Epidermal melanocyte (primary cell): Measurements from ENCODE around the gene CCP110.
"Not testable (repeated sequence)": the region's sequence is repeated elsewhere in the genome, so short reads cannot be mapped to it uniquely, and the experiment has no call there.

ENCODE experiments used
- DNase-seq: peaks from one replicate; pipeline ENCODE4 v3.0.0; 2011; ENCODE audit warnings: low spot score; ENCODE audit not compliant: insufficient read length

CCP110 gene

DNA sequence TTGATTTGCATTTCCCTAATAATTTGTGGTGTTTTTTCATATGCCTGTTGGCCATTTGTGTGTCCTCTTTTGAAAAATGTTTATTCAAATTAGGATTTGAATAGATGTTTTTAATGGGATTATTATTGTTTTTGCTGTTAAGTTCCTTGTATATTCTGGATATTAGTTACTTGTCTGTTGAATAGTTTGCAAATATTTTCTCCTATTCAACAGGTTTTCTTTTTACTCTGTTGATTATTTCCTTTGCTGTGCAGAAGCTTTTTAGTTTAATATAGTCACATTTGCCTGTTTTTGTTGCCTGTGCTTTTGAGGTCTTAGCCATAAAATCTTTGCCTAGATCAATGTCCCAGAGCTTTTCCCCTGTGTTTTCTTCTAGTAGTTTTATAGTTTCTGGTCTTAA is 11.4 kb upstream of the CCP110 start:
- no peak for DNase-seq

DNA sequence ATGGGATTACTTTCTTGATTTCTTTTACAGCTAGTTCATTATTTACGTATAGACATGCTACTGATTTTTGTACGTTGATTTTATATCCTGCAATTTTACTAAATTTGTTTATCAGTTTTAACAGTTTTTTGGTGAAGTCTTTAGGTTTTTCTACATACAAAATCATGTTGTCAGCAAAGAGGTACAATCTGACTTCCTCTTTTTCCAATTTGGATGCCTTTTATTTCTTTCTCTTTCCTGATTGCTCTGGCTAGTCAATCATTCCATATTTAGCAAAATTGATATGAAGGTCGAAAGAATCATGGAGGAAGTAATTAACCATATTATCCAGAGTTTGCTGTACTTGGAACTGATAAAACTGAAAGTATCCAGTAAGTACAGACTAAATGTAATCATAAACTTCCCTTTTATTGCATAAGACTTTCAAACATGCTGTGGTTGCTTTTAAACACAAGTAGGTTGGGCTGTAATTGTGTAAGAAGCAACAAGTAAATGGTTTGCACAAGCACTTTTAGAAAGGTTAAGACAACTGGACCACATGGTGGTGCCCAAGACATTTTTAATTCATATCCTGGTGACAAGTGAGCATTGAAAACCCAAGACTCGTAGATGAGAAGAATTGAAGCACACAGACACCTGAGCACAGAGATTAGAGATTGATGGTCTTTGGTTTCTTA is 10.2 kb upstream of the CCP110 start:
- no peak for DNase-seq

DNA sequence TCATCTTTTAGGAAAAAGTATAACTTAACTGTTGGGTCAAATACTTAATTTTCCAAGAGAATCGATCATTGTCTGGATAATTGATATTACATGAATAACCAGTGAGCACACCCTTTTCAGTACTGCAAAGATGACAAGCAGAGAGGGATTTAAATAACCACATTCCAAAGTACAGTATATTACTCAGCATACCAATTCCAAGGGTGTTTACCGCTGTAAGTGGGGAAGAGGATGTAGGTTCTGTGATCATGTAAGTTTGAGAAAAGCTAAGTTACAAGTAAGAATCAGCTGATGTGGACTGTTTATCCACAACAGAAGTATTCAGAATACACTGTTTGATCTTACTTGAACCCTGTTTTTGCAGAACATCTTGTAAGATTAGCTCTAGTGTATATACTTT is 8.0 kb upstream of the CCP110 start:
- no peak for DNase-seq

- no peak for DNase-seq
Observed at GRCh38 chr16:19517424-19518089, 6.2 kb upstream of the CCP110 start.

DNA sequence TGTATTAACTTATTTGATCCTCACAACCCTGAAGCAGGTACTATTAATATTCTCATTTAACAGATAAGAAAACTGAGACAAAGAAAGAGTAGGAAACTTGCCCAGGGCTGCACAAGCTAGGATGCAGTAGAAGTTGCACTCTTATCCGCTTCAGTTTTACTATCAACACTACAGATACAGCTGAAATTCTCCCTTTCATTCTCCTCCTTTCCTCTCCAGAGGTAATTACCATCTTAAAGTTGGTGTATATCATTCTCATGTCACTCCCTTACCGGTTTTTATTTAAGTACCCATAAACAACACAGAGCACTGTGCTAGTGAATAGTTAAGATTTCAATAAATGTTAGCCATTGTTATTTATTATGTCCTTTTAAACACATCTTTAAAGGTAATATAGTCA is 5.4 kb upstream of the CCP110 start:
- DNase-seq: no peak

GRCh38 chr16:19520861-19521331 is 2.8 kb upstream of the CCP110 start:
- no peak for DNase-seq

GRCh38 chr16:19521471-19522396 is 2.0 kb upstream of the CCP110 start, which contains the start of gene GDE1:
Gene GDE1, minus strand, starts transcription at chr16:19522098. Its CDS starts 134 bp downstream, at chr16:19521964.
- DNase-seq: peak; percentile 90

GRCh38 chr16:19522397-19522732 is 1.4 kb upstream of the CCP110 start:
- DNase-seq: no peak

DNA sequence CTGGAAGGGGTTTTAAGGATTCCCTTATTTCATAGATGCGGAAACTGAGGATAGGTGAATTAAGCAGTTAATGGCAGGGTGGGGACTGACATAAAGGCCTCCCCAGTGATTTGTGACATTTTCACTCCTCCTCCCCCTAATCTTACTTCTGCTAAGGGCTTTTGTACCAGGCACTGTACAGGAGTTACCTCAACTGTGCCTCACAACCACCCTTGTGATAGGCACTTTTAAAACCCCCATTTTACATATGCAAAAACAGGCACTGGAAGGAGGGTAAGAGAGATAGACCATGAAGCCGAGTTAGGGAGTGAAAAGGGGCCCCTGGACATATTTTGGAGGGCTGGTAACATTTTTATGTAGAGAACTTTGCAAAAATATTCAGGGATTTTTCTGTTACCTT is 982 bp upstream of the CCP110 start:
- DNase-seq: no peak

DNA sequence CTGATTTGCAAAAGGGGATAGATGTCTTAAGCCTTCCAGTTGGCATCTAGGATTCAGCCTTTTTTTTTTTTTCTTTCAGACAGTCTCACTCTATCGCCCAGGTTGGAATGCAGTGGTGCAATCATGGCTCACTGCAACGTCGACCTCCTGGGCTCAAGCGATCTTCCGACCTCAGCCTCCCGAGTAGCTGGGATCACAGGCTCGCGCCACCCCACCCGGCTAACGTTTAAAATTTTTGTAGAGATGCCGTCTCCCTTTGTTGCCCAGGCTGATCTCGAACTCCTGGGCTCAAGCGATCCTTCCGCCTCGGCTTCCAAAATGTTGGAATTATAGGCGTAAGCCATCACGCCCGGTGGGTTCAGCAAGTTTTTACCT is 571 bp upstream of the CCP110 start:
- no peak for DNase-seq

- no peak for DNase-seq
Observed at GRCh38 chr16:19524356-19524615, 544 bp downstream of the CCP110 start.

DNA sequence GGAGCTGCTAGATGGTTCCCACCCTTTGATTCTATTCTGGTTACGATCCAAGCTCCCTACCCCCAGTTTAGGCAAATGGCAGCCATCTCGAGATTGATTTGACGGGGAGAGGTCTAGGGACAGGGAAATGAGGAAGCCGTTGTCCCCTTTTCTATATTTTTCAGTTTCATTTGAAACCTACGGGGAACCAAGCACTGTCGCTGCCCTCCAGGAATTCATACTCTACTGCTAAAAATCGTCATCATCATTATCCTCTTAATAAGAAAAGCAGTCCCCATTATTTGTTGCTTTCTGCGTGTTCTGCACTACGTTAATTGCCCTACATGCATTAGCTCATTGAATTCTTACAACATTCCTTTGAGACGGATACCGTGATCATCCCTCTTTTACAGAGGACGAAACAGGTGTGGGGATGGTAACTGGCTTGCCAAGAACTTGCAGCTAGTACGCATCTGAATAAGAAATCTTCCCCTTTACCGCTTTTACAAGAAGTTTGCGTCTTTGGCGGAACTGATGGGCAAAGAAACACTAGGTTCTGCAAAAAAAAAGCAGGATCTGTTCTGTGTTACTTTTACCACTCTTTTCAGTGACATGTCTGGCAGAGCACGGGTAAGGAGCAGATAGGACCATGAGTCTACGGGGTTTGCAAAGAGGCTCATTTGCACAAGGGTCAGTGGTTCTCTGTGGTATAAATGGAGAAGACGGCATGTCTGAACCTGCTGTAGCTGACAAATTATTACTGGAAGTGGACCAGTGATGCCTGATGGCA is 1.1 kb downstream of the CCP110 start:
- DNase-seq: no peak

GRCh38 chr16:19525385-19525723 is 1.6 kb downstream of the CCP110 start:
- no peak for DNase-seq

DNA sequence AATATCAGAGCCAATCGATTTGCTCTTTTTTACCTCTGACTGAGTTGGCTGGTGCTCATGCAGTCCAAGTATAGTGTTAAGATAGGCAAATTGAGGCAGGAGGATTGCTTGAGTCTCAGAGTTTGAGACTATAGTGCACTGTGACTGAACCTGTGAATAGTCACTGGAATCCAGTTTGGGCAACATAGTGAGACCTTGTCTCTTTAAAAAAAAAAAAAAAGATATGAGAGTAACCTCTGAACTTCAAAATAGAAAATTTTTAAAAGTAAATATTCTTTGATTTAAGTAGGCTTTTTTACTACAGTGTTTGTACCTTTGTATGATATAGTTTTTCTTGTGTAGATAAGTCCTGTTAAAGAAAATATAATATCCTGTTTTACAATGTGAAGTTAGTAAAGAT is 3.4 kb downstream of the CCP110 start:
- no peak for DNase-seq

- no peak for DNase-seq
Observed at GRCh38 chr16:19528666-19529065, 4.9 kb downstream of the CCP110 start.

DNA sequence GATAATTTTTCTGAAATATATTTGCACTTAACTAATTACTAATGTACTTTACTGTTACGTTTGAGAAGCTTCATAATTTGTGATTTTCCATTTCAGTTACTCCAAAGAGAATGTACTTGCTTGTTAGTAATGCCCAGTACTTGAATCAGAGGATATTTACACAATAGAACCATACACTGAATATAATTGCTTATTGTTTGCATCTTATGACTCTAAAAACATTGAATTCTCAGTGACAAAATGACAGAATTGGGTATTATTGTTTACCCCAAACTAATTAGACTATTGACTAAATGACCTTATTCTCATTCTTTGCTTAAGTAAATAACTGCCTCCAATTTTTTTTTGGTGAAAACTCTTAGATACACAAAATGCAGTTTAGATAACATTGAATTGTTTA is 8.9 kb downstream of the CCP110 start:
- DNase-seq: no peak

- no peak for DNase-seq
Observed at GRCh38 chr16:19540241-19540970, 16.7 kb downstream of the CCP110 start.

DNA sequence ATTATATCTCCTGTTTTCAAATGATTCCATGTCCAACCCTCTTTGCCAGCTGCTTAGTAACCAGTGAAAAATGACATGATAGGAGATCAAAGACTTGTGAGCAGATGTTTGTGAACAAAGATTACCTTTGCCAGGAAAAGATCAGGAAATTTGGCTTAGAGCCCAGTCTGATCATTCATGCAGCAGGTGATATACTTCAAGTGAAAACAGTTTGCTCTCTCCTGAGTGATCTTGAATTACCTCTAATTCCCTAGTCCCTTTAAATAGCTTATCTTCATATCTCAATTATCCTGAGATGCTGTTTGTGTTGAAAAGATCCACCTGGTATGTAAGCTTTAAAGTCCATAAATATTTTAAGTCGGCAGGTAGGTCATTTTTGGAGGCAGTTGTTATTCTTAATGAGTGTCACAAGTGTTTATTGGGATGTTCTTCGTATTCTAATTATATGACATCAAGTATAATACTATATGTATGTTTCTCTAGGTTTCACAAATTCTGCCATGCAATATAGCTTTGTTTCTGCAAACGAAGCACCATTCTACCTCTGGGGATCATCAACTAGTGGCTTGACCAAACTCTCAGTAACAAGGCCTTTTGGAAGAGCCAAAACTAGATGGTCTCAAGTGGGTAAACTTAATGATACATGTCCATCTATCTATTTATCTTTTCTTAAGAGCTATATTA is 18.5 kb downstream of the CCP110 start:
- no peak for DNase-seq

DNA sequence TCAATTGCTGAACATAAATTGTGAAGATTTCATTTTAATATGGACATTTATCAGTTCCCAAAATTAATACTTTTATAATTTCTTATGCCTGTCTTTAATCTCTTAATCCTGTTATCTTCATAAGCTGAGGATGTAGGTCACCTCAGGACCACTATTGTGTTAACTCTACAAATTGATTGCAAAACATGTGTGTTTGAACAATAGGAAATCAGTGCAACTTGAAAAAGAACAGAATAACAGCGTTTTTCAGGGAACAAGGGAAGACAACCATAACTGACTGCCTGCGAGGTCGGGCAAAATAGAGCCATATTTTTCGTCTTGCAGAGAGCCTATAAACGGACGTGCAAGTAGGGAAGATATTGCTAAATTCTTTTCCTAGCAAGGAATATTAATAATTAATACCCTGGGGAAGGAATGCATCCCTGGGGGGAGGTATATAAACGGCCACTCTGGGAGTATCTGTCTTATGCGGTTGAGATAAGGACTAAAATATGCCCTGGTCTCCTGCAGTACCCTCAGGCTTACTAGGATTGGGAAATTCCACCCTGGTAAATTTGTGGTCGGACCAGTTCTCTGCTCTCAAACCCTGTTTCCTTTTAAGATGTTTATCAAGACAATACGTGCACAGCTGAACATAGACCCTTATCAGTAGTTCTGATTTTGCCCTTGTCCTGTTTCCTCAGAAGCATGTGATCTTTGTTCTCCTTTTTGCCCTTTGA is 19.7 kb downstream of the CCP110 start:
- DNase-seq: not testable (repeated sequence)

DNA sequence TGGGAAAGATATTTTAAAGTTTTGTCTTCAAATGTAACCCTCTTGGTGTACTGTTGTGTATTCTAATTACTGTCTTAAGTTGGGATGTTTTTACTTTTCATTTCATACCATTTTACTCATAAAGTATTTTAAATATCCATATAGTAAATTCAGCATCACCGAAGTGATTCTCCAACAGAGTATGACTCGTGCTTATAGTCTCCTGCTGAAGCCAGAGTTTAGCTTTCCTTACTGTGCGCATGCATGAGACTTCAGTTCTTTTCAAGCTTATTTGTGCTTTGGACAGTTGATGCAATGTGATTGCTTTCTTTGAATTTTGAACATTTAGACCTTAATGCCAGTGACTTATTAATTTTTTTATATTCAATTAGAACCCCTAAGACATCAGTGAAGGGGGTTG is 24.4 kb downstream of the CCP110 start:
- no peak for DNase-seq
